Measurements from ENCODE around the gene HSP90AB1.

HSP90AB1 gene

GRCh38 chr6:44254191-44255104 is 7.5 kb downstream of the HSP90AB1 start:
- no peaks in the 10 kb centered on the region for H3K27me3 Mint-ChIP-seq
- peak overlapping the region; percentile 87 for H3K4me3 Mint-ChIP-seq
- no peak for ATAC-seq
- peaks cover 86% of the 10 kb centered on the region for H3K4me1 Mint-ChIP-seq
- no peaks in the 10 kb centered on the region for H3K9me3 Mint-ChIP-seq
- peaks cover 87% of the 10 kb centered on the region for H3K36me3 Mint-ChIP-seq
- peak overlapping the region; percentile 98 for H3K27ac Mint-ChIP-seq

DNA sequence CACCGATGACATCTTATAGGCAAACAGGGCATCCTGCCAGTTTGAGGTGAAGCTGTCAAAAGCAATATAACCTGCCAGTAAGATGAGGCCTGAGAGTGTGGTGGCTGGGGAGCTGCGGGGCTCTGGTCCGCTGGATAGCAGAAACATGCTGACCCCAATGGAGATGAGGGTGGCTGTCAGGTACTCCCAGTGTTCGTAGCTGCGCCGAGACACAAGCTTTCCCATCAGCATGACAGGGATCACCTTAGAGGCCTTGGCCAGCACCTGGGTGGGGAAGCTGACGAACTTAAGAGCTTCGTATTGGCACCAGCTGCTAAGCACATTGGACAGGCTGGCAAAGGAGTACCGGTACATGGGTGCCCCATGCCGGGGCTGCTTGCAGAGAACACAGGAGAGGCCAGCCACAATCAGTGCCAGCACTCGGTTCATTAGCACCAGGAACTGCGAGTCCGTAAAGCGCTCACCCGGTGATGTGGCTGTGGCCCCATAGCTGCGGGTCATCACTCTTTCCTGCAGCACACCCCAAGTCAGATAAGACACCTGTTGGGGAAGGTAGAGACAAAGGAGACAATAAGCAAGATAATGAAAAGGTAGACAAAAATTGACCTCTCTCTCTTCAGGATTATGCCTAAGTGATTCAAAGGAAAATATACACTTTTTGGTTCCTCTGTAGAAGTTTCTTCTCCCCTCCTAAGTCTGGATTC is 8.4 kb downstream of the HSP90AB1 start:
- Mint-ChIP-seq H3K9me3 (no peaks in the 10 kb centered on the region), H3K4me1 (peaks cover 83% of the 10 kb centered on the region), H3K27me3 (no peaks in the 10 kb centered on the region), H3K27ac (peak overlapping the region; percentile 98), H3K4me3 (peak overlapping the region; percentile 87), H3K36me3 (peaks cover 85% of the 10 kb centered on the region)
- ATAC-seq, result no peak

GRCh38 chr6:44255871-44256774 is 9.2 kb downstream of the HSP90AB1 start:
- peak overlapping the region; percentile 87 for H3K4me3 Mint-ChIP-seq
- ATAC-seq, result peak; percentile 0
- H3K27me3 Mint-ChIP-seq, result no peaks in the 10 kb centered on the region
- no peaks in the 10 kb centered on the region for H3K9me3 Mint-ChIP-seq
- H3K36me3 Mint-ChIP-seq, result peaks cover 87% of the 10 kb centered on the region
- peaks cover 87% of the 10 kb centered on the region for H3K4me1 Mint-ChIP-seq
- H3K27ac Mint-ChIP-seq, result peak overlapping the region; percentile 98

DNA sequence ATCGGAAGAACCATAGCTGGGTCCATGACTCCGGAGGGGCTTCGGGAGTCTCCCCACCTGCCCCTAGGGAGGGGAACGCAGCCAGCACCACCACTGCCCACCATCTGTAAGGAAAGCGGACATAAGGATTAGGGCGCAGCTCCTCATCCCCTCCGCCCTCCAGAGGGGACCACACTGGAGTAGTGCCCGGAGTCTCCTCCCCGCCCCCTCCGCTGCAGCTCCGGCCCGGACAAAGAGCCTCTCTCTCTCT is 9.8 kb downstream of the HSP90AB1 start:
- H3K27ac Mint-ChIP-seq, result peak overlapping the region; percentile 98
- H3K4me3 Mint-ChIP-seq, result peak overlapping the region; percentile 87
- H3K36me3 Mint-ChIP-seq, result peaks cover 89% of the 10 kb centered on the region
- ATAC-seq, result no peak
- H3K27me3 Mint-ChIP-seq, result no peaks in the 10 kb centered on the region
- no peaks in the 10 kb centered on the region for H3K9me3 Mint-ChIP-seq
- H3K4me1 Mint-ChIP-seq, result peaks cover 89% of the 10 kb centered on the region

DNA sequence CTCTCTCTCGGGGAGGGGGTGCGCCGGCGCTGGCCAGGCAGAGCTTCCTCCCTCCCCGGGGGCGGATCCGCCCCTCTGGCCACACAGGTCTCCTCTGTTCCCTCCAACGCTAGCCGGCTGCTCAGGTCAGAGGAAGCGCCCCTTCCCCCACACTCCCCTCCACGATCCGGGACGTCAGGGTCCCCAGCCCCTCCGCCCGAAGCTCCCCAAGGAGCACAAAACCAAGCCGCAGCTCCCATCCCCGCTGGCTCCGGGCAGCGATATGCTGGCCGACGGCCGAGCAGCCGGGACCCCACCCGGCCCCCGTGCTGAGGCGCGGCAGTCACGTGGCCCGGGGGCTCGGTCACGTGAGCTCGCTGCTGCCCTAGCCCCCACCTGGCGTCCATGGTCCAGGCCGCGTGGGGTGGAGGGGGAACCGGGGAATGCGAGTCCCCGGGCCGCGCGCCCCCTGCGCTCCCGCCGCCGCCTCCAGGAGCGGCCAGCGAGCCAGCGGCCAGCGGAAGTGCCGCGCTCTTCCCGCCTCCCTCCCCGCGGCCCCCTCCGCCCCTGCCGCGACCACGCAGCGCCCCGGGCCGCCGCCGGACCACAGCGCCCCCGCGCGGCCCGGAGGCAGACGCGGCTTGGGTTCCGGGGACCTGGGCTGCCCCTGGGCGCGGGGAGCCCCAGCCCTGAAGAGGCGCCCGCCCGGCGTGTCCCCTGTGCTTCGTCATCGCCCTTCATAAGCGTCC is 10.3 kb downstream of the HSP90AB1 start, which contains the start of gene SLC35B2:
SLC35B2 (minus strand) TSS at position 504 of the 728 bp plus-strand sequence; CDS start at position 386, 118 bp downstream.
- H3K9me3 Mint-ChIP-seq, result no peaks in the 10 kb centered on the region
- ATAC-seq, result peak; percentile 75
- H3K36me3 Mint-ChIP-seq, result peaks cover 89% of the 10 kb centered on the region
- peak within 1 kb of the TSS; percentile 98 for H3K27ac Mint-ChIP-seq
- H3K4me1 Mint-ChIP-seq, result peaks cover 89% of the 10 kb centered on the region
- peak within 1 kb of the TSS; percentile 87 for H3K4me3 Mint-ChIP-seq
- H3K27me3 Mint-ChIP-seq, result no peaks in the 10 kb centered on the region

GRCh38 chr6:44257753-44258324 is 10.9 kb downstream of the HSP90AB1 start:
- Mint-ChIP-seq H3K27me3 (no peaks in the 10 kb centered on the region), H3K9me3 (no peaks in the 10 kb centered on the region), H3K27ac (peak overlapping the region; percentile 98), H3K4me1 (peaks cover 91% of the 10 kb centered on the region), H3K36me3 (peaks cover 89% of the 10 kb centered on the region), H3K4me3 (peak overlapping the region; percentile 82)
- ATAC-seq, result peak; percentile 47

GRCh38 chr6:44258325-44258863 is 11.5 kb downstream of the HSP90AB1 start:
- peak overlapping the region; percentile 98 for H3K27ac Mint-ChIP-seq
- ATAC-seq, result peak; percentile 9

DNA sequence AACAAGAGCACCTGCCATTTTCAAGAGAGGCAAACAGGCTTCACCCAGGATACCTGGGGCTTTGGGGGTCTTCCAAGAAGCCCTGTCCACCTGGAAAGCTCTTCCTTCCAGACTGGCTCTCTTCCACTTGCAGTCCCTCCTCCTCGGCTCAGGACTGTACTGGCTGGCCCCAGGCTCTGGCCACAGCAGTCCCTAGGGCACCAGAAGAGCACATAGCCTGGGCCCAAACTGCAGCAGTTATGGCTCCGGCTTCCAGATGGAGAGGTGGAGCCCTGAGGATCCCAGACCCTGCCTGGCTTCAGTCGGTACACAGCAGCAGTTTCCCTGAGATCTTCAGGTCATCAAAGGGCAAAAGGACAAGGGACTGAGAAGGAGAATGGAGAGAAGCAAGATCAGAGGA is 12.0 kb downstream of the HSP90AB1 start:
- Mint-ChIP-seq H3K9me3 (no peaks in the 10 kb centered on the region), H3K36me3 (peaks cover 89% of the 10 kb centered on the region), H3K4me1 (peaks cover 85% of the 10 kb centered on the region), H3K27ac (peak overlapping the region; percentile 98), H3K27me3 (no peaks in the 10 kb centered on the region), H3K4me3 (peak overlapping the region; percentile 82)
- no peak for ATAC-seq

More at GRCh38 chr6:44258325-44258863, 11.5 kb downstream of the HSP90AB1 start:
- Mint-ChIP-seq H3K36me3 (peaks cover 89% of the 10 kb centered on the region), H3K27me3 (no peaks in the 10 kb centered on the region), H3K9me3 (no peaks in the 10 kb centered on the region), H3K4me1 (peaks cover 89% of the 10 kb centered on the region), H3K4me3 (peak overlapping the region; percentile 82)

DNA sequence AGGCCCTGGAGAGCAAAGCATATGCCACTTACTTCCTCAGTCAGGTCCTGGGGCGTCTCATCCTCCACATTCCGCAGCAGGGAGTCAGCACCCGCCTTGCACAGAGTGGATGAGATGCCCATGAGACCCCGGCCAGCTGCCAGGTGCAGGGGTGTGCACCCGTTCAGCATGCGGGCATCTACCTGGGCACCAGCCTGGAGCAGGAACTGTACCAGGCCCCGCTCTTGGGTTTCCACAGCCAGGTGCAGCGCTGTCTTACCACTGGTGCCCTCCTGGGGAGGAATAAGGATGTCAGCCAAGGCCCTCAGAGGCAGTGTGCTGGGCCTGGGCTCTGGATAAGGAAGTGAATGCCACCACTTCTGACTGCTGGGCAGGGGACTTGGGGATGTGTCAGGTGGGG is 13.1 kb downstream of the HSP90AB1 start:
- Mint-ChIP-seq H3K4me3 (peak overlapping the region; percentile 100), H3K27ac (peak overlapping the region; percentile 98), H3K4me1 (peaks cover 78% of the 10 kb centered on the region), H3K9me3 (no peaks in the 10 kb centered on the region), H3K36me3 (peaks cover 89% of the 10 kb centered on the region), H3K27me3 (no peaks in the 10 kb centered on the region)
- peak; percentile 0 for ATAC-seq

GRCh38 chr6:44260451-44261297 is 13.8 kb downstream of the HSP90AB1 start:
- Mint-ChIP-seq H3K27ac (peak overlapping the region; percentile 98), H3K36me3 (peaks cover 84% of the 10 kb centered on the region), H3K27me3 (no peaks in the 10 kb centered on the region), H3K4me1 (peaks cover 72% of the 10 kb centered on the region), H3K9me3 (no peaks in the 10 kb centered on the region), H3K4me3 (peak overlapping the region; percentile 100)
- peak; percentile 37 for ATAC-seq

DNA sequence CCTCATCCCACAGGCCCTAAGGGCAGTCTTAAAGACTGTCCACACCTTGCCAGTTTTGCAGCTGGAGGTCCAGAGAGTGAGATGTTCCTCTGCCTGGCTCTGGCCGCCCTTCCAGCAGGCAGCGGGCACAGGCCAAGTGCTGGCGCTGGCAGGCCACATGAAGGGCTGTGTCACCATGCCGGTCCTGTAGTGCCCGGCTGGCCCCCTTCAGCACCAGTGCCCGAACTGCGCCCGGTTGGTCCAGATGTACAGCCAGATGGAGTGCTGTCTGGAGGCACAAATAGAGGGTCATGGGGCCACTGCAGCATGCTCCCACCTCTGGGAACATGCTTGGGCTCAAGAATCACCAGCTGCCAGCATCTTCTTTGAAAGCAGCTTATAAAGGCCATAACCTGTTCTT is 14.7 kb downstream of the HSP90AB1 start:
- Mint-ChIP-seq H3K4me1 (peaks cover 71% of the 10 kb centered on the region), H3K27ac (peak overlapping the region; percentile 98), H3K4me3 (peak overlapping the region; percentile 100)

DNA sequence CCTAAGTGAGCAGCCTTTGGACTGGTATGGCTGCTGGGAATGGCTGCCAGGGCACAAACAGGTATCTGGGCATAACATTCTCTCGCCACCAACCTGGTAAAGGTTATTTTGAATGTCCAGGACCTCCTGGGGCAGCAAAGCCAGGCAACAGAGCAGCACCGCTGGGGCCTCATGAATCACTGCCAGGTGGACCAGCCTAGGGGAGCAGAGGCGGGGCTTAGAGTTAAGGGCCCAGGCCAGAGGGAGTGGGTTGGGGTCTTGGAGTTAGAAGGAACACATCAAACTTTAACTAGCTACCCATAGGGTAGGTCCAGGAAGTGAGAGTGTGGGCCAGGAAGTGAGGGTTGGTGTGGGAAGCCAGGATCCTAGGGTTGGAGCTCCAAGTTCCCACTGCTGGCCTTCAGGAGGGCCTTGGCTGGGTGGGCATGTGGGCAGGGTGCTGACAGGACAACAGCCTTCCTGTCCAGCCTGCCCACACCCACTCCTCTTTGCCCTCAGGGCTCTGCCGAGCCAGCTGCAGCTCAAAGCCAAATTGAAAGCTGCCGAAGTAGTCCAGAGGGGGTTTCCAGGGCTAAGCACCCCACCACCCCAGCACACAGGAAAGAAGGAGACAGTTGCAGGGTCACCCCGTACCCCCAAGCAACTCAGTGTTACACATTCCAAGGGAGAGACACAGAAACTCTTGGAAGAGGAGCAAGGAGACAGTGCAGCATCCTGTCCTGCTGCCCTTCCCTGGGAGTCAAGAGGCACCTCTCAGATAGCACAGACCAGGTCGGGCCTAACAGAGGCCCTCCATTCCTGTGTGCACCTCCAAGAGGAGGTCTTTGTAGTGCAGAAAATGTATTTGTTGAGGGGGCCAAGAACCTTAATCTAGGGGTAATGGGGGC is 15.8 kb downstream of the HSP90AB1 start:
- peaks cover 72% of the 10 kb centered on the region for H3K4me1 Mint-ChIP-seq
- H3K9me3 Mint-ChIP-seq, result no peaks in the 10 kb centered on the region
- peak overlapping the region; percentile 98 for H3K27ac Mint-ChIP-seq
- H3K4me3 Mint-ChIP-seq, result peak overlapping the region; percentile 100
- peaks cover 71% of the 10 kb centered on the region for H3K36me3 Mint-ChIP-seq
- no peaks in the 10 kb centered on the region for H3K27me3 Mint-ChIP-seq
- peak; percentile 0 for ATAC-seq

More for the DNA sequence above, 14.7 kb downstream of the HSP90AB1 start:
- no peaks in the 10 kb centered on the region for H3K27me3 Mint-ChIP-seq
- H3K9me3 Mint-ChIP-seq, result no peaks in the 10 kb centered on the region
- peaks cover 75% of the 10 kb centered on the region for H3K36me3 Mint-ChIP-seq
- no peak for ATAC-seq
